Left ventricle myocardium inferior (tissue), 1 donor: ENCODE results near the gene MAGI2. TPM values are rescaled to one million over a fixed set of nuclear protein-coding genes. Genes with fewer than 3 reads are reported as not detected.

ENCODE experiments used
- DNase-seq: peaks from one replicate; pipeline ENCODE4 v3.0.0-alpha.2; 2020
- H3K27ac ChIP-seq: fragments of 200-600 bp; replicated peaks from 2 replicates; pipeline ENCODE4 v1.8.0; 2021
- H3K27me3 ChIP-seq: fragments of 200-600 bp; 2 replicates; pipeline ENCODE4 v1.8.0; 2021; ENCODE audit warnings: low read depth
- H3K36me3 ChIP-seq: fragments of 200-600 bp; 2 replicates; pipeline ENCODE4 v1.8.0; 2021
- H3K4me1 ChIP-seq: fragments of 200-600 bp; 2 replicates; pipeline ENCODE4 v1.8.0; 2021
- H3K4me3 ChIP-seq: fragments of 200-600 bp; 2 replicates; pipeline ENCODE4 v1.8.0; 2021; ENCODE audit warnings: mild to moderate bottlenecking, moderate library complexity
- H3K9me3 ChIP-seq: fragments of 200-600 bp; replicated peaks from 2 replicates; pipeline ENCODE4 v1.8.0; 2021
- CTCF ChIP-seq: fragments of 200-600 bp; IDR thresholded peaks from 2 replicates; pipeline ENCODE4 v1.8.0; 2021; ENCODE audit warnings: antibody characterized with exemption, mild to moderate bottlenecking, borderline replicate concordance
- intact Hi-C: fragments of 100-400 bp; cut with micrococcal nuclease; formaldehyde crosslinking; loops from one replicate; pipeline ENCODE4 v1.11.0; 2022
- total RNA-seq: library from RNA; stranded (reverse); fragmentation: NEBNext Ultra II Directional; extraction: Animal tissue kit (Norgen Biotek cat#: 25700); gene quantifications from one replicate; pipeline ENCODE4 v1.2.1, GENCODE V29; 2021
- donor health status: DM: no; HTN: yes; CAD: no; lungs with severe emphysema.

MAGI2 gene
- total RNA-seq, 1 donor from 2014 or later, result 4.5 TPM

- intact Hi-C loops, result no loop called here
- H3K4me1 ChIP-seq, result no peaks in the 10 kb centered on the region
- H3K9me3 ChIP-seq, result no peaks in the 10 kb centered on the region
- no peak overlapping the region for H3K27ac ChIP-seq
- no peak for TF ChIP-seq CTCF
- no peak overlapping the region for H3K4me3 ChIP-seq
- H3K36me3 ChIP-seq, result no peaks in the 10 kb centered on the region
- DNase-seq, result no peak
- no peaks in the 10 kb centered on the region for H3K27me3 ChIP-seq
These were observed 397.6 kb downstream of the MAGI2 start for GRCh38 chr7:79055722-79056415.

- Histone ChIP-seq H3K27me3 (no peaks in the 10 kb centered on the region), H3K36me3 (no peaks in the 10 kb centered on the region), H3K27ac (no peak overlapping the region), H3K9me3 (no peaks in the 10 kb centered on the region), H3K4me1 (no peaks in the 10 kb centered on the region), H3K4me3 (no peak overlapping the region)
- DNase-seq, result no peak
- TF ChIP-seq CTCF, result no peak
- intact Hi-C loops, result no loop called here
These were observed 401.6 kb downstream of the MAGI2 start for GRCh38 chr7:79051915-79052314.

GRCh38 chr7:79050603-79051002 lies 402.9 kb downstream of the MAGI2 start:
- Histone ChIP-seq H3K27me3 (no peaks in the 10 kb centered on the region), H3K4me3 (no peak overlapping the region), H3K4me1 (no peaks in the 10 kb centered on the region), H3K27ac (no peak overlapping the region), H3K36me3 (no peaks in the 10 kb centered on the region), H3K9me3 (no peaks in the 10 kb centered on the region)
- TF ChIP-seq CTCF, result no peak
- intact Hi-C loops, result no loop called here
- no peak for DNase-seq

- no peaks in the 10 kb centered on the region for H3K4me1 ChIP-seq
- H3K27ac ChIP-seq, result no peak overlapping the region
- H3K27me3 ChIP-seq, result no peaks in the 10 kb centered on the region
- no peaks in the 10 kb centered on the region for H3K9me3 ChIP-seq
- no peak overlapping the region for H3K4me3 ChIP-seq
- no peak for DNase-seq
- intact Hi-C loops, result no loop called here
- H3K36me3 ChIP-seq, result no peaks in the 10 kb centered on the region
- TF ChIP-seq CTCF, result no peak
These were observed 407.4 kb downstream of the MAGI2 start for GRCh38 chr7:79046061-79046460.

- Histone ChIP-seq H3K27me3 (no peaks in the 10 kb centered on the region), H3K36me3 (no peaks in the 10 kb centered on the region), H3K27ac (no peak overlapping the region), H3K4me3 (no peak overlapping the region), H3K9me3 (no peaks in the 10 kb centered on the region), H3K4me1 (no peaks in the 10 kb centered on the region)
- intact Hi-C loops, result no loop called here
- DNase-seq, result no peak
- TF ChIP-seq CTCF, result no peak
These were observed 416.5 kb downstream of the MAGI2 start for GRCh38 chr7:79037001-79037400.

GRCh38 chr7:79036356-79036755 lies 417.1 kb downstream of the MAGI2 start:
- intact Hi-C loops, result no loop called here
- Histone ChIP-seq H3K4me3 (no peak overlapping the region), H3K36me3 (no peaks in the 10 kb centered on the region), H3K4me1 (no peaks in the 10 kb centered on the region), H3K27ac (no peak overlapping the region), H3K9me3 (no peaks in the 10 kb centered on the region), H3K27me3 (no peaks in the 10 kb centered on the region)
- TF ChIP-seq CTCF, result no peak
- no peak for DNase-seq
